ENCODE results near the gene PTPRK.

The PTPRK gene

DNA sequence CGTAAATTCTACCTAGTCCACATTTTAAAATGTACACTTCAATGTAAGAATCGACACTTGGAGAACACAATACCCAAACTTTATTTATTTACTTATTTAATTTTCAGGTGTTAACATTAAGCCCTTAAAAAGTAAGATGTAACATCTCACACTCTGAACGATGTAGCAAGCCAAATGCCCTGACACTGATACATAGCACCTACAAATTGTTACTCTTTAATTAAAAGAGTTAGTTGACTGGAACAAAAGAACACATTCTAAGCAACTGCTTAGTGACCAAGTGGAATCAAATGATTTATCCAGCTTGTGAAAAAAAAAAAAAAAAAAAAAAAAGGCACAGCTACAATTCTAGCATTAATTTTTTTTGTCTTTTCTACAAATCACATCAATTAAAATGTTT lies 327.4 kb downstream of the PTPRK start:
- DNase-seq (ENCODE audit: low read depth in 2 of 2), result no peak

DNA sequence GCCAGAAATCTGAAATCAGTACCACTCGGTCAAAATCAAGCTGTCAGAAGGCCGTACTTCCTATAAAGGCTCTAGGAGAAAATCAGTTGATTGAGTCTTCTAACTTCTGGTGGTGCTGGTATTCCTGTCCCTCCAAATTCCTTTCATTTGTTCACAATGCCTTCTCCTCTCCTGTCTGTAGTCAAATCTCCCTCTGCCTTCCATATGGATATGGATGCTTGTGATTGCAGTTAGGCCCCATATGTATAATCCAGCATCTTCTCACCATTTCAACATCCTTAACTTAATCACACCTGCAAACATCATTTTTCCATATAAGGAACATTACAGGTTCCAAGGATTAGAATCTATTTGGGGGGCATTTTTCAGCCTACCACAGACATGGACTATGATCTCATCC lies 331.7 kb downstream of the PTPRK start:
- no peak for DNase-seq (ENCODE audit: low read depth in 2 of 2)

DNA sequence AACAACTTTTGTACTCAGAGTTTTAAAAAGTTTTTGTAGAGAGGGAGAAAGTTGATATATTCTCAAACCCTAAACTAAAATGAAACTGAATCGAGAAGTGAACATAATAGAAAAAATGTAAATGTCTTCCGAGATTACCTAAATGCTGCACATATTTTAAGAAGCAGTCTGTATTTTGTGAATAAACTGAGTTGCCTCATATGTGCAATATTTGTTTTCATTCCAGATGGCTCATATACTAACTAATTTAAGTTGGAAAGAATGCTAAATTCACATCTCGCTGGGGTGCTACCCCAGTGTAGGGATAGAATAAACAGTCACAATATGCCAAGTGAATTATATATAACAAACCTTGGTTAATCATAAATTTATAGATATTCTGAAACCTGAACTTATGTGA lies 333.7 kb downstream of the PTPRK start:
- no peak for DNase-seq (ENCODE audit: low read depth in 2 of 2)

DNA sequence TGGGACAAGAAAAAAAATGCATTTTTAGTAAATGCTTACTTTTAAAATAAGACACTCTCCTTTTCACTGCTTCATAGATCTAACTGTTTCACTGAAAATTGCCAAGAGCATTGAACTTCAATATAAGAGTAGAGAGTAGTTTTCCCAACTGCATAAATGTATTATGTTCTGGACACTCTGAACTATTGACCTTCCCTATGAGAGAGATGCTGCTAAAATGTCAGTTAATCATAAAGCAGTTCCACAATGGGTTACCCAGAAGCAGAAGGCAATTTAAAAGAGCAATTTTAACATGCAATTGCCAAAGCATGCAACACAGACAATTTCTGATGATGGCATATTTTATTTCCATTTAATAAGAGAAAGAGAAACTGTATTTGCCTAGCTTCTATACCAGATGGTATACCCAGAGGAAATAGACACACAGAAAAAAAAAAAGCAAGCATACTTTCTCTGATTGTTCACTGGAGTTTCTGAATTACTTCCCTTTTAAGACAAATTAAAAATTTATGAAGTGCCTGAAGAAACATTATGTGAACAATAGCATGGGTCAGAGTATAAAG lies 340.4 kb downstream of the PTPRK start:
- DNase-seq (ENCODE audit: low read depth in 2 of 2), result no peak

DNA sequence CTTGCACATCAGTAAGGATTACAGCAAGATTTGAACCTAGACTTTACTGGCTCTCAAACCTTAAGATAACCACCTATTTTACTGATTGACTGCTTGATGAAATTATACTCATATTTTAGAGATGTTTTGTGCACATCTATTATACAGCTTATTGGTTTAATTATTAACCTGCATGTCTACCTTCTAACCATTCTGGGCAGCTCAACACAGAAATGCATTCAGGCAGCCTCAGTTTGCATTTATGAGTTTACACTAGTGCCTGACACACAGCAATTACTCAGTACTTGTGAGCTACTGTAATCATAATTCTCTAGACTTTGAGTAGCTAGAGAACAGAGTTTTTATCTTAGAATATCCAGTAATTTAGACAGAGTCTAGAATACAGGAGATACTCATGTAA lies 345.7 kb downstream of the PTPRK start:
- DNase-seq (ENCODE audit: low read depth in 2 of 2), result no peak

DNA sequence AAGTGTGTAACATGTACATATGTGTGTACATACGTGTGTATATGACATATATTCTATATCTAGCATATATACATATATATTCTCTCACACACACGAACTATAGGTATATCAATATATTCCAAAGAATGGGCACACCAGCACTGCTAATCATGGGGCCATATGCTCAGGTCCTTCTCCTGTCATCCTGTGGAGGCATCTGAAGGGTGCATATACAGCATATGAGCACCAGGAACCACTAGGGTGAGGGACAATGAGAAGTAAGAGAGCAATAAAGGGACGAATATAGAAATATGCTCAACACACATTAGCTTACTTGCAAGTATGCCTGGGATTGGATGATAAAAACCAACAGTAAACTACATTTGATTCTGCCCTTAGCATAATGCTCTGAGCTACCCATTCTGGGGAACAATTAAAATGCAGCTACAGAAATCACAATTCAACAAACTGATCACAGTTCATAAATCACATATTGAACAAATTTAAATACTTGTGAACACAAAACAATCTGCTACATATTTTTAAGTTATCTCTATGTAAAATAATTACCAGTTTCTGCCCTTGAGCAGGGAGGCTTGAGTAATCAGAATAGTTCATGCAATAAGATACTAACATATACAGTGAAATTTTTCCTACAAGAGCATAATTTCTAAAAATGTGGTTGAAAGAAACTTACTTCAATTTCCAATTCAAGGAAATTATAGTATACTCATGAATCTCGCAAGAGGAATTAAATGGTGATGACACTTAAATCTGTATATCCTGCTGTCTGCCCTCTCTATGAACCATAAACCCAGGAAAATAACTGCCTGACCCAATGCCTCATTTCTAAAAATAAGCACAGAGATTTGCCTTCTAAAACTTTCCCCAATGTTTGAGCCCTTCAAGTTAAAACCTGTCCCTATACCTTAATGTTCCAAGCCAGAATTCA lies 347.4 kb downstream of the PTPRK start:
- DNase-seq (ENCODE audit: low read depth in 2 of 2), result no peak

DNA sequence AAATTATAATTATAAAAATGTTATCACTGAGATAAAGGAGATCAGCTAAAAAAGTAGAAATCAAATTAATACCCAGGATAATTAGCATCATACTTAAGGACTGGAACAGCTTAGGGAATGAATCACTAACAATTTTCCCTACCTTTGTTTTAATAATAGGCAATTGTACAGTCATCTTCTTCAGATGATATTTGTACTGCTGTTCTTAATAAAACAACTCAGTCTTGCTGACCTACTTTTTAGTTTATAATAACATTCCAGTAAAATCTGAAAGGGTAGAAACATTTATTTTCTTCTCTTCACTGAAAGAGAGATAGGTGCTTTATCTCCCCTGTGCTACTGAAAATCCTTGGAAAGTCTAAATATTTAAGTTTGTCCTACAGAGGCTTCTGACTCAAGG lies 348.3 kb downstream of the PTPRK start:
- DNase-seq (ENCODE audit: low read depth in 2 of 2), result no peak

DNA sequence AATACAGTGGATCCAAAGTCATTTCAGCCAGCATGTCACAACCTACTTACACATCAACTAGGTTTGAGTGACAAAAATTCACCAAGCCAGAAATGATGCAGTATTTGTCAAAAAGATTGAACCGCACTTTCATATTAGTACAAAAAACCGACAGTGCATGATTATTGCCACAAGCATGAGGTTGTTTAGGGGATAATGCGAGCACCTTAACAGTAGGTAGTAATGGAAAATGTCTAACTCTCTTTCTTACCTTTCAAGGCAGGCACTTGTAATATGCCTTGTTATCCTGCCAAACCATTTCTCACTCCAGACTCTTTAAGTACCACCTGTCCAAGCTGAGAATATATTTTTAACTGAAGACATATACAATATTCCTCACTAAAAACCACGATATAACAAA lies 349.2 kb downstream of the PTPRK start:
- no peak for DNase-seq (ENCODE audit: low read depth in 2 of 2)

DNA sequence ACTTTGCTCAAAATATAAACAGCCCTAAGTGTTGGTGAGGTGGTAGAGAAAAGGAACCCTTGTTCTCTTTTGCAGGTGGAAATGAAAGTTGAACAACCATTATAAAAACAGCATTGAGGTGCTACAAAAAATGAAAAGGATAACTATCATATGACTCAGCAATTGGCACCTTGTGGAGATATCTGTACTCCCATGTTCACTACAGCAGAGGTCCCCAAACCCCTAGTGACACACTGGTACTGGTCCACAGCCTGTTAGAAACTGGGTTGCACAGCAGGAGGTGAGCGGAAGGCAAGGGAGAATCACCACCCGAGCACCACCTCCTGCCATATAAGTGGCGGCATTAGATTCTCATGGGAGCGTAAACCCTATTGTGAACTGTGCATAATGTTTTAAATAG lies 352.2 kb downstream of the PTPRK start:
- no peak for DNase-seq (ENCODE audit: low read depth in 2 of 2)

DNA sequence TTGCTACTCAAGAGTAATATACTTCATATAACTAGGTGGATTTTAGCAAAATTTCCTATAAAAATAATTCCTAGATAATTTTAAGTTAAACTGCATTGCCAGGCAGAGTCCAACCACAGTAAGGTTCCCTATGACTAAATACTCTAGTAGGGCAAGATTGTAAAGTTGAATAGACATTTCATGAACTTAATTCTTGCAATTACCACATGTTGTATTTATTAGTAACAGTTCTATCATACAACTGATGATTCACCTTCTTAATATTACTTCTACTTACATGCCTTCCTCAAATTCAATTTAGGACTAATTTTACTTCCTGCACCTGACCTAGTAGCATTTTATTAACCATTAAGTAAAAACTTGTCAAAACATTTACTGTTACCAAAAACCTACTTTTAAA lies 352.8 kb downstream of the PTPRK start:
- DNase-seq (ENCODE audit: low read depth in 2 of 2), result no peak

DNA sequence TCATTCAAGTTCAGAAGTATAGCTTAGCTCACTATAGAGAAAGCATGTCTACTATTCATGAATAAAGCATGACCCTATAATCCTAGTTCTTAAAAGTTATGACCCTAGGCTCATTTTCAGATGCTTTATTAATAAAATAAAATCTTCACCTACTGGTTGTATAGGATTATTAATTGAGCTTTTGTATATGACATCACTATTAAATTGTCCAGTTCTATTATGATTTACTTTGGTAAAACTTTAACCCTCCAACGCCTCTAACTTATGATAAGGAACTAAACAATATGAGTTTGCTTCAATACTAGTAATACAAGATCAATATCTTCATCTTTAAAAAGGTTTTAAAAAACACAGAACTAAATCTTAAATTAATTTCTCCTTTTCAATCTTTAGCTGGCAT lies 356.1 kb downstream of the PTPRK start:
- DNase-seq (ENCODE audit: low read depth in 2 of 2), result no peak

DNA sequence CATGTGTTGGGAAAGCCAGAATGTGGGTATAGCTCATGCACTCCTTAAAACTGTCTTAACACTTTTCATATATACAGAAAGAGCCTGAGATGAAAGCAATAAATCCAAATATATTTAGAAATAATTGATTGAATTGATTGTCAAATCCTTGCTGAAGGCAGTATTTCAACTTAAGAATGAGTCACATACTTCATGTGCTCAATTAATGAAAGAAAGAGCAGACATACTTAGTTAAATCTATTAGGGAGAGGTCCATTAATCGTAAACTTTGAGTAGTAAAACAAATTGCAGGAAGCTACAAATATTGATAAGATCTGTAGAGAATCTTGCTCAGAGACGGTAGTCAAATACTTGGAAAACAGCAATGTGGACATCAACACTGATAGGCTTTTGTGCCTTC lies 358.0 kb downstream of the PTPRK start:
- no peak for DNase-seq (ENCODE audit: low read depth in 2 of 2)

DNA sequence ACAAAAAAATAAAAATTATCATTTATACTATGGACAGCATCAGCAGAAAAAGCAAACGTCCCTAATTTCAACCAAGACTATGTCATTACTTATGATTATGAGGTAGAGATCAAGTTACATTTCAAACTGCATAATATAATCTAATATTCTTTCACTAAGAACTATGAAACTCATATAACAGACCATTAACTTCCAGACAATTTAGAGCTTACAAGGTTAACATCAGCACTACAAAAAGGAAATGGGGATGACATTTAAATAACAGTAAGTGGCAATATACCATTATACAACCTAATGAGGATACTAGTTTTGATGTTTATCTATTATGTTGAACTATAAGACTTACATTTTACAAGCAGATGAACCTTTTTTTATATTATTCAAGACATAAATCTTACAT lies 358.6 kb downstream of the PTPRK start:
- no peak for DNase-seq (ENCODE audit: low read depth in 2 of 2)

DNA sequence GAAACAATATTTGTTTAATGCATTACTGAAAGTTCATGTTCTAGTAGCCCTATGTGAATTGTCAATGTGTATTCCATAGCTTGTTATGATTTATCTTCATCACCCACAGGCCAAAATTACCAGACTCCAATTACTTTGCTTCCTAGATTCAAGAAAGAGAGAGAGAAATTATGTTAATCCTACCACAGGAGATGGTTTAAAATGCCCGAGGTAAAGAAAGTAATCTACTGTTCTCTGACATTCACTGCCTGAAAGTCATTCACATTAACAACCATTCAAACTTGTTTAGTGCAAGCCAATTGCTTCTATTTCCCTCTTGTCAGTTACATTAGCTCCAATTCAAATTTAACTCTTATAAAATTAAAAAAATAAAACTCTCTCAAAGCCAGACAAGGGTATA lies 359.1 kb downstream of the PTPRK start:
- no peak for DNase-seq (ENCODE audit: low read depth in 2 of 2)

DNA sequence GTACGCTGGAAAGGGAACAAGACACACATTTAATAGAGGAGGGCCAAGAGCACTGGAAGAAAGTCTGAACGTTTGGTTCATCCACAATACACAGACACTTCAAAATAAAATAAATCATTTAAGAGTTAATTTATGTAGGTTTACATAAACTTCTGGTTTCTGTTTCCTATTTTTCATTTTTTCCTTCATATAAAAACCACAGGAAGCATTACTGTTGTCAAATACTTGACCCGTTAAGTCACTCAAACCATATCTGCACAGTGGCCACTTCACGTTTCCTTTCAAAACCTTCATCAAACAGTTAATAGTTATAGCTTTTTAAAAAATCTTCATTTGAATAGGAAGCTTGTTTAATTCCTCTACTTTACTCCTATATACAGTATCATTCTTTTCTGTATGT lies 361.9 kb downstream of the PTPRK start:
- DNase-seq (ENCODE audit: low read depth in 2 of 2), result no peak

DNA sequence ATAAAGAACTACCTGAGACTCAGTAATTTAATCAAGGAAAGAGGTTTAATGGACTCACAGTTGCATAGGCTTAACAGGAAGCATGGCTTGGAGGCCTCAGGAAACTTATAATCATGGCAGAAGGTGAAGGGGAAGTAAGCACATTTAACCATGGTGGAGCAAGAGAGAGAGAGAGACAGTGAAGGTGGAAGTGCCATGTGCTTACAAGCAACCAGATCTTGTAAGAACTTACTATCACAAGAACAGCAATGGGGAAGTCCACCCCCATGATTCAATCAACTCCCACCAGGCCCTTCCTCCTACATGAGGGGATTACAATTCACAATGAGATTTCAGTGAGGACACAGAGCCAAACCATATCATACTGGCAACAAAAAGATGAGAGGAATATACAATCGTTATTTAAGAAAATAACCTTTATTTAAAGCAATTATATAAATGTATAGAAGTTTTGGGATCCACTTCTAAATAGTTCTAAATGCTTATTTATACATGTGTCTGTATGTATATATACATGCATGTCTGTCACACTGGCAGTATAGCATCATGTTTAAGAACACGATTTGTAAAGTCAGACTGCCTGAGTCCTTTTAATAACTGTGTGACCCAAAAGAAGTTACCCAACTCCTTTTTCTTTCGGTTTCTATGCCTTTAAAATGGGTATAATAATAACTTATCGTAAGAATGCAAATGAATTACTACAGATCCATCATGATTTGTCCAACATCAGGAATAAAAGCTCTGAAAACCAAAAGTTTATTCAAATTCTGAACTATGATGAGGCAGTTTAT lies 363.9 kb downstream of the PTPRK start:
- no peak for DNase-seq (ENCODE audit: low read depth in 2 of 2)

DNA sequence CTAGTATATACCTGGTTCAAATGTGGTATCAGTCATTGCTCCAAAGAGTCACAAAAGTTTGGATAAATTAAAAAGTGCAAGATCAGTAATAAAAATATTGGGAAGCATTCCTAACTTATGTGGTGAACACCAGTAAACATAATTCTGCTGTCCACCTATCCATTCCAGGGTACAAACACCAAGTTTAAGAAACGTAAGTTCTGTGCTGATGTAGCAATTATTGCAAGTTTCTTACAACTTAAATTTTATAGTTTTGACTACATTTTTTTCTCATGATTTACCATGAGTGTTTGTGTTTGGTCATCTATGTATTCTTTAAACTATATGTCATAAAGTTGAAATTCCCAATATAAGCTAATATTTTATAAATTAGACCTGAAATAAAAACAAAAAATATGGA lies 364.6 kb downstream of the PTPRK start:
- no peak for DNase-seq (ENCODE audit: low read depth in 2 of 2)

DNA sequence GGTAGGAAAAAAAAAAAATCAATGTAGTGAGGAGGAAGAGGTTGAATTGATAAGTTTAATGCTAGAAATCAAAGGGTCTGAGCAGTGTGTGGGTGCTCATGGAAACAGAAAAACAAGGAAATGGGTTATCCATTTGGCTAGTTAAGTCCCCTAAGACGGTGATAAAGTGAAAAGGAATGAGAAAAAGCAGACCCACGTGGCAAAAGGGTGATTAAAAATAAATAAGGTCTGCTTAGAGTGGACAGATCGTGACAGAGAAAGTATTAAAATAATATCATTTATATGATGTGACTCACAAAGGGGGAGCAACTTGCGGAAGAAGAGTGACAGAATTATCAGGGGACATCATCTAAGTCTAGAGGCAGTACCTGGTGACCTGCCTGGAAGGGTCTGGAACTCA lies 367.8 kb downstream of the PTPRK start:
- DNase-seq (ENCODE audit: low read depth in 2 of 2), result no peak

DNA sequence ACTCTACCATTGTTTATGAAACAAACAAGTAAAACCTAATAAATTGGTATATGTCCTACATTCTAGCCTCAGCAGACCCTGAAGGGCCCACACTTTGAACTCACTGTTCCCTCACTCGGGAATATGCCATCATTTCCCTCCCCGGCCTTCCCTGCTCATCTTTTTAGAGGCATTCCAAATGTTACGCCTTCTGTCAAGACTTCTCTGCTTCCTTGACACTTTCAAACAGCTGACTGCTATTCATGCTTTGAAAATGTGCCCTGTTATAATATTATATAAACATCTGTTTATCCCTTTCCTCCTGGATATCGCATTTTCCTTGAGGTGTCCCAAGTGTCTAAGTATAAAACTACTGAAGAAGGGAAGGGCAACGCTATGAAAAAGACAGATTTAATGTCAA lies 370.0 kb downstream of the PTPRK start:
- DNase-seq (ENCODE audit: low read depth in 2 of 2), result no peak

DNA sequence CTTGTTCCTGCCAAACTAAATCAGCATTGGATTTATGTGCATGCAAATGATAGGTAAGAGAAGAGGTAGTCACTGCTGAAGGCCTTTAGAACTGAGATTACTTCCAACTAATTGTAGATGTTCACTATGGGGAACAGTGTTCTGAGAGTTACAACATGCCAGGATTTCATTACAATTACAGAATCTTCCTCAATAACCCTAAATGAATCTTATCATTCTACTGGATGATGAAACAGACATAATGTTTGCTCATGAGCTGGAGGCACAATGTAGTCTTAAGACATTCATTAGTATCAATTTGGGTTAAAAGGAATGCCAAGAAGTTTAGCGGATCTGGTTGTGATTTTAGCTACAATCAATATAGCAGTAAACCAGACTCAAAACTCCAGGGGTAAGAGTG lies 370.6 kb downstream of the PTPRK start:
- no peak for DNase-seq (ENCODE audit: low read depth in 2 of 2)

DNA sequence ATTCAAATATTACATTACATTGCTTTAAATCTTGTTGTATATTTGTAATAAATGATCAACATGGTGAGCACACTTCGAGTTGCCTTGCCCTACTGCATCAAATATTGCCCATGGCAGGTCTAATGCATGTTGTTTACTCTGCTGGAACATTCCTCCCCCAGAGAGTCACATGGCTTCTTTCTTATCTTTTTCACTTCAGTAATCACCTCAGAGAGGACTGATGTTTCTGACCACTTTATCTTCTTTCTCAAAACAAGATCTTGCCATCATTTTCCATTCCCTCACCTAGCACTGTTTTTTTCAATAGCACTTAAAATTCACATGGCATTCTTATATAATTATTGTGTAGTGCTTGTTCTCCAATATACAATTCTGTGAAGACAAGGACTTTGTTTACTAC lies 376.1 kb downstream of the PTPRK start:
- DNase-seq (ENCODE audit: low read depth in 2 of 2), result no peak

DNA sequence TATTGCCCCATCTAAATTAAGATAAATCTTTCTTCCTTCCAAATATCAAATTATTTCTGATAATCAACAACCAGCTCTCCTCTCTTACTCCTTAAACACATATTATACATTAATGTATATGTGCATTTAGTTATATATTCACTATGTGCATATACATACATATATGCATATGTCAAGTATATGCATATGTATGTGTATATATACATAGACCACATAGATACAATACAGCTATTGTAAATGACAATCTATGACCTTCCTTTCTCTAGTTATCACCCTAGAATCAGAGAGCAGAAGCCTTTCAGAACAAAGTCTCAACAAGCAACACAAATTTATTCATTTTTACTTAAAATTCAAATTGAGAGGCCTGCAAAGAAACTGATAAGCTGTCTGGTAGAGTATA lies 378.5 kb downstream of the PTPRK start:
- no peak for DNase-seq (ENCODE audit: low read depth in 2 of 2)

DNA sequence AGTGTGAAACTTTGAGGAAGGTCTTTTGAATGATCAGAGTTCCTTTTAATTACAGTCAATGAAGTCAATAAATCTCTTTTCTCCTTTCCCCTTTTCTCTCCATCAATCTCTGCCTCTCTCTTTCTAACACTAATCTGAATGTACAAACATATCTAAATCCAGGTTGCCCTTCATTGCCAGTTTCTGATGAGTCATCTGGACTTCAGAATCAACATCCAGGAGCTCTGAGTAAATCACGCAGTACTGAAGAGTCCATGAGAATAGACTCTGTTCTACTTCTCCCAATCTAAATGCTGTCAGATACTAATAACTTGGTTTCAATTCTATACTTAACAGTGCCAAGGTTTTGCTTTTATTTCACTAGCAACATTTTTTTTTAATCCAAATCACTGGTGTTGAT lies 380.9 kb downstream of the PTPRK start:
- DNase-seq (ENCODE audit: low read depth in 2 of 2), result no peak

Measured in stimulated activated CD8-positive, alpha-beta memory T cell treated with anti-CD3 and anti-CD28 coated beads, Interleukin-7, amount 100 ng/mL, for 1 hour (primary cell).